IMR-90 (cell line): ENCODE data around the gene KLK14. TPM values are rescaled to one million over a fixed set of nuclear protein-coding genes. Genes with fewer than 3 reads are reported as not detected.

Source experiments
- ATAC-seq: fragments of 200-7000 bp; cut with Tn5 transposase; 2 replicates; pipeline ENCODE4 v1.9.1; 2020; ENCODE audit warnings: low read depth, mild to moderate bottlenecking, moderate library complexity
- BruUV-seq: library from RNA; stranded (reverse); fragments of 400-500 nt; replicated peaks from 2 replicates; lab custom pipeline; 2021; lab: Mats Ljungman, UMichigan
- CTCF ChIA-PET: fragments of 300-600 bp; formaldehyde crosslinking; extraction: SDS; loops from one replicate; lab custom pipeline; 2021; ENCODE audit warnings: antibody characterized with exemption; lab: Yijun Ruan, JAX
- POLR2A ChIA-PET: fragments of 300-600 bp; sonication (Branson Sonifier 250); formaldehyde crosslinking; loops from one replicate; lab custom pipeline; 2022; ENCODE audit warnings: antibody characterized with exemption; ENCODE audit not compliant: unreplicated experiment; lab: Charles Lee
- DNase-seq: peaks from one replicate; pipeline ENCODE4 v3.0.0; 2013
- H2AFZ ChIP-seq: replicated peaks from 2 replicates; pipeline ENCODE3; 2013; ENCODE audit warnings: low read length, mild to moderate bottlenecking; ENCODE audit not compliant: poor library complexity
- H2AK5ac ChIP-seq: 2 replicates; pipeline ENCODE4 v1.6.1; 2013; ENCODE audit warnings: low read depth, low read length, inconsistent platforms
- H2AK9ac ChIP-seq: replicated peaks from 2 replicates; pipeline ENCODE3; 2013; ENCODE audit warnings: mild to moderate bottlenecking, low read depth, low read length, moderate library complexity; ENCODE audit not compliant: poor library complexity
- H2BK120ac ChIP-seq: 2 replicates; pipeline ENCODE4 v1.6.1; 2013; ENCODE audit warnings: low read depth, low read length, inconsistent platforms
- H2BK15ac ChIP-seq: 3 replicates; pipeline ENCODE4 v1.6.1; 2013; ENCODE audit warnings: low read depth, low read length, inconsistent platforms
- H2BK20ac ChIP-seq: 2 replicates; pipeline ENCODE4 v1.6.1; 2013; ENCODE audit warnings: low read depth, mild to moderate bottlenecking, inconsistent platforms, low read length, moderate library complexity
- H2BK5ac ChIP-seq: 2 replicates; pipeline ENCODE4 v1.6.1; 2013; ENCODE audit warnings: mild to moderate bottlenecking, low read depth, low read length, inconsistent platforms; ENCODE audit not compliant: poor library complexity, severe bottlenecking
- H3K14ac ChIP-seq: replicated peaks from 2 replicates; pipeline ENCODE4 v1.6.1; 2013; ENCODE audit warnings: low read depth, low read length, inconsistent platforms
- H3K18ac ChIP-seq: 2 replicates; pipeline ENCODE4 v1.6.1; 2013; ENCODE audit warnings: low read depth, low read length, control low read depth
- H3K23ac ChIP-seq: 2 replicates; pipeline ENCODE4 v1.6.1; 2013; ENCODE audit warnings: low read depth, low read length, inconsistent platforms
- H3K27ac ChIP-seq: 2 replicates; pipeline ENCODE4 v1.5.1; 2013; ENCODE audit warnings: mild to moderate bottlenecking, control low read depth, low read length; ENCODE audit not compliant: insufficient read depth
- H3K27me3 ChIP-seq: 2 replicates; pipeline ENCODE4 v1.6.1; 2013; ENCODE audit warnings: low read length; ENCODE audit not compliant: control insufficient read depth, insufficient read depth
- H3K36me3 ChIP-seq: 2 replicates; pipeline ENCODE4 v1.6.1; 2013; ENCODE audit warnings: low read length, mixed read lengths; ENCODE audit not compliant: control insufficient read depth, insufficient read depth
- H3K4ac ChIP-seq: 2 replicates; pipeline ENCODE4 v1.6.1; 2013; ENCODE audit warnings: low read depth, low read length, inconsistent platforms
- H3K4me1 ChIP-seq: 2 replicates; pipeline ENCODE4 v1.6.1; 2013; ENCODE audit warnings: low read length, mixed read lengths; ENCODE audit not compliant: control insufficient read depth, insufficient read depth
- H3K4me2 ChIP-seq: 2 replicates; pipeline ENCODE4 v1.6.1; 2013; ENCODE audit warnings: low read depth, mild to moderate bottlenecking, control low read depth, low read length, moderate library complexity
- H3K4me3 ChIP-seq: 2 replicates; pipeline ENCODE4 v1.5.1; 2013; ENCODE audit warnings: low read depth, mild to moderate bottlenecking, control low read depth, low read length, moderate library complexity; ENCODE audit not compliant: insufficient read depth
- H3K56ac ChIP-seq: 2 replicates; pipeline ENCODE4 v1.6.1; 2013; ENCODE audit warnings: low read length, inconsistent platforms; ENCODE audit not compliant: insufficient read depth; ENCODE audit errors: extremely low read depth
- H3K79me1 ChIP-seq, 2 experiments: 2 replicates each; pipeline ENCODE4 v1.6.1; 2013; ENCODE audit warnings: low read length in 2 of 2, inconsistent platforms in 1 of 2, low read depth in 1 of 2
- H3K9ac ChIP-seq: 2 replicates; pipeline ENCODE4 v1.6.1; 2013; ENCODE audit warnings: low read depth, low read length, control low read depth
- H3K9me1 ChIP-seq: 2 replicates; pipeline ENCODE4 v1.6.1; 2013; ENCODE audit warnings: low read length, inconsistent platforms; ENCODE audit not compliant: insufficient read depth
- H3K9me3 ChIP-seq: 2 replicates; pipeline ENCODE4 v1.6.1; 2013; ENCODE audit warnings: low read length; ENCODE audit not compliant: control insufficient read depth, insufficient read depth
- H4K20me1 ChIP-seq: 2 replicates; pipeline ENCODE4 v1.6.1; 2013; ENCODE audit warnings: low read length, inconsistent platforms; ENCODE audit not compliant: insufficient read depth
- H4K5ac ChIP-seq: 2 replicates; pipeline ENCODE4 v1.6.1; 2013; ENCODE audit warnings: mild to moderate bottlenecking, low read depth, low read length, control low read depth
- H4K8ac ChIP-seq, 2 experiments: 2 replicates each; pipeline ENCODE4 v1.6.1; 2013; ENCODE audit warnings: low read depth in 2 of 2, low read length in 2 of 2, control low read depth in 1 of 2, inconsistent platforms in 1 of 2
- H4K91ac ChIP-seq: 2 replicates; pipeline ENCODE4 v1.6.1; 2013; ENCODE audit warnings: low read depth, low read length, inconsistent platforms; ENCODE audit not compliant: insufficient read depth
- CHD1 ChIP-seq: IDR thresholded peaks from 2 replicates; pipeline ENCODE4 v1.6.1; 2012; ENCODE audit warnings: low read depth, low read length, improper control_type of control experiment
- MAFK ChIP-seq: IDR thresholded peaks from 2 replicates; pipeline ENCODE4 v1.6.1; 2012; ENCODE audit warnings: low read depth, low read length, improper control_type of control experiment
- MAZ ChIP-seq: IDR thresholded peaks from 2 replicates; pipeline ENCODE4 v1.6.1; 2012; ENCODE audit warnings: low read depth, mild to moderate bottlenecking, low read length, improper control_type of control experiment, moderate library complexity, borderline replicate concordance
- MXI1 ChIP-seq: IDR thresholded peaks from 2 replicates; pipeline ENCODE4 v1.6.1; 2012; ENCODE audit warnings: low read depth, mild to moderate bottlenecking, low read length, moderate library complexity, borderline replicate concordance
- POLR2A ChIP-seq: IDR thresholded peaks from 2 replicates; pipeline ENCODE4 v1.6.1; 2012; ENCODE audit warnings: mild to moderate bottlenecking, low read depth, low read length
- RAD21 ChIP-seq: IDR thresholded peaks from 2 replicates; pipeline ENCODE4 v1.6.1; 2012; ENCODE audit warnings: low read length, improper control_type of control experiment
- SMC3 ChIP-seq: fragments of 150-350 bp; IDR thresholded peaks from 2 replicates; pipeline ENCODE4 v1.6.1; 2016; ENCODE audit warnings: low read depth, mild to moderate bottlenecking, antibody characterized with exemption, low read length, moderate library complexity
- WGBS, 2 experiments: methylation state at CpG; one replicate each; pipeline versions ENCODE4 v1.1.5 to v1.1.7; 2013; ENCODE audit warnings: missing lambda C conversion rate in 2 of 2; ENCODE audit not compliant: insufficient read length in 1 of 2; ENCODE audit errors: extremely low coverage in 2 of 2; 5-methylcytosine and 5-hydroxymethylcytosine counted together
- dilution Hi-C: fragments of 300-500 bp; cut with HindIII; formaldehyde crosslinking; loops from one replicate; pipeline ENCODE4 v1.14.3; 2018; ENCODE audit warnings: low sequenced_read_pairs; ENCODE audit not compliant: unreplicated experiment
- in situ Hi-C: fragments of 300-500 bp; cut with MboI; formaldehyde crosslinking; loops from 3 replicates; pipeline ENCODE4 v1.14.3; 2019; ENCODE audit warnings: low sequenced_read_pairs, inconsistent platforms, mixed read lengths
- intact Hi-C: fragments of 100-400 bp; cut with micrococcal nuclease; formaldehyde crosslinking; loops from 2 replicates; pipeline ENCODE4 v1.10.0; 2022
- polyA plus RNA-seq, 3 experiments: library from polyadenylated mRNA; depleted of rRNA; stranded (reverse); fragments of >200 nt; gene quantifications; 2 replicates each; pipeline ENCODE4 v1.2.3, GENCODE V29; 2012; ENCODE audit warnings: low replicate concordance in 1 of 3
- total RNA-seq: library from RNA; depleted of rRNA; stranded (reverse); fragments of >200 nt; gene quantifications from 2 replicates; pipeline ENCODE4 v1.2.3, GENCODE V29; 2012
- TF ChIP-seq, protein P1 (sequence below): conservative IDR thresholded peaks from 2 replicates; pipeline ENCODE4 v1.5.1; 2012; ENCODE audit warnings: mild to moderate bottlenecking, low read depth, low read length, improper control_type of control experiment

KLK14 gene
- total and polyA plus RNA-seq, 2 of the 4 experiments (the other 2 are of a cell fraction): not detected

DNA sequence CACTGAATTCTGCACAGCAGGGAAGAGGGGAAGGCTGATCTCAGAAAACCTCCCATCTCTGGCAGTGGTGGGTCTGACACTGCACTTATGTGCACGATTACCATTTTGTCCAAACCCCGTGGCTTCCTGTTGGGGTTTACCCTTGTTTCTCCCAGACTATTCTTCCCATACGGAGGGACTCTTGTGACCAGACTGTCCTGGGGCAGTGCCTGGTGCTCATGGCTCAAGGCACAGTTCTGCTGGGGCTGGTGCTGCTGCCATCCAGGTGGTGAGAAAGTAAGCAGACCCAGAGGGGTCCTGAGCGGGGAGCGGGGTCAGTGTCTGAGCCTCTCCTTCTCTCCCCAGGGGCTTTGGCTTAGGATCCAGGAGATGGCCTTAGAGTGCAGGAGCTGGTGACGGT is 36.9 kb upstream of the KLK14 start:
- no TSS peak for BruUV-seq

More for the DNA sequence above, 36.9 kb upstream of the KLK14 start:
- Histone ChIP-seq H2BK120ac (no peak overlapping the region), H3K4ac (no peak overlapping the region), H4K8ac (no peak overlapping the region), H4K20me1 (no peaks in the 10 kb centered on the region), H2AFZ (no peak overlapping the region), H3K27me3 (no peaks in the 10 kb centered on the region; the same call in 1 of the 2 replicates), H3K36me3 (no peaks in the 10 kb centered on the region), H3K4me3 (no peak overlapping the region), H3K9me3 (no peaks in the 10 kb centered on the region), H2AK9ac (no peak overlapping the region), H3K56ac (0 out of 2 replicates have a peak overlapping the region, but pooled peaks have one; percentile 17), H2AK5ac (no peak overlapping the region), H3K27ac (no peak overlapping the region), H3K9me1 (no peaks in the 10 kb centered on the region), H4K5ac (no peak overlapping the region), H3K23ac (no peak overlapping the region), H3K4me1 (no peaks in the 10 kb centered on the region), H3K9ac (no peak overlapping the region), H2BK15ac (no peak overlapping the region), H4K91ac (no peak overlapping the region), H2BK5ac (no peak overlapping the region), H2BK20ac (no peak overlapping the region), H3K14ac (no peak overlapping the region), H3K4me2 (no peak overlapping the region), H3K79me1 (no peaks in the 10 kb centered on the region), H3K18ac (no peak overlapping the region)
- POLR2A ChIA-PET: no interaction called here
- in situ Hi-C loops (no loop called here), intact Hi-C loops (no loop called here), dilution Hi-C loops (no loop called here)
- TF ChIP-seq MXI1 (no peak), CHD1 (no peak), MAZ (no peak), MAFK (no peak), POLR2A (no peak), SMC3 (no peak), RAD21 (no peak)
- TF ChIP-seq, protein P1, sequence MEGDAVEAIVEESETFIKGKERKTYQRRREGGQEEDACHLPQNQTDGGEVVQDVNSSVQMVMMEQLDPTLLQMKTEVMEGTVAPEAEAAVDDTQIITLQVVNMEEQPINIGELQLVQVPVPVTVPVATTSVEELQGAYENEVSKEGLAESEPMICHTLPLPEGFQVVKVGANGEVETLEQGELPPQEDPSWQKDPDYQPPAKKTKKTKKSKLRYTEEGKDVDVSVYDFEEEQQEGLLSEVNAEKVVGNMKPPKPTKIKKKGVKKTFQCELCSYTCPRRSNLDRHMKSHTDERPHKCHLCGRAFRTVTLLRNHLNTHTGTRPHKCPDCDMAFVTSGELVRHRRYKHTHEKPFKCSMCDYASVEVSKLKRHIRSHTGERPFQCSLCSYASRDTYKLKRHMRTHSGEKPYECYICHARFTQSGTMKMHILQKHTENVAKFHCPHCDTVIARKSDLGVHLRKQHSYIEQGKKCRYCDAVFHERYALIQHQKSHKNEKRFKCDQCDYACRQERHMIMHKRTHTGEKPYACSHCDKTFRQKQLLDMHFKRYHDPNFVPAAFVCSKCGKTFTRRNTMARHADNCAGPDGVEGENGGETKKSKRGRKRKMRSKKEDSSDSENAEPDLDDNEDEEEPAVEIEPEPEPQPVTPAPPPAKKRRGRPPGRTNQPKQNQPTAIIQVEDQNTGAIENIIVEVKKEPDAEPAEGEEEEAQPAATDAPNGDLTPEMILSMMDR: no peak
- ATAC-seq (no peak), DNase-seq (no peak)
- WGBS, 2 experiments: no CpG with 5 or more reads among the region's 6 CpGs
- CTCF ChIA-PET: no interaction called here
